Vagina (tissue), 2 donors: Measurements from ENCODE around the gene FLRT1. TPM values are rescaled to one million over a fixed set of nuclear protein-coding genes. Genes with fewer than 3 reads are reported as not detected.

Source experiments
- DNase-seq, 2 donors: peaks; one replicate each; pipeline ENCODE4 v3.0.0-alpha.2; 2017; ENCODE audit errors: extremely low spot score in 2 of 2
- H3K27ac ChIP-seq: fragments of 200-600 bp; sonication (generic); one replicate; pipeline ENCODE4 v1.5.1; 2019
- H3K27me3 ChIP-seq: fragments of 200-600 bp; sonication (generic); one replicate; pipeline ENCODE4 v1.5.1; 2019
- H3K36me3 ChIP-seq, 2 donors: fragments of 200-600 bp; sonication (generic); one replicate each; pipeline ENCODE4 v1.5.1; 2017 to 2019
- H3K4me1 ChIP-seq: fragments of 200-600 bp; sonication (generic); one replicate; pipeline ENCODE4 v1.5.1; 2019
- H3K4me3 ChIP-seq, 2 donors: fragments of 200-600 bp; sonication (generic); 1 replicate in 1 of 2; 2 replicates in 1 of 2; pipeline ENCODE4 v1.5.1; 2016 to 2019
- H3K9me3 ChIP-seq: fragments of 200-600 bp; sonication (generic); one replicate; pipeline ENCODE4 v1.5.1; 2019
- POLR2A ChIP-seq, 2 donors: fragments of 450-650 bp; IDR thresholded peaks; one replicate each; pipeline ENCODE4 v1.6.1; 2017; ENCODE audit warnings: antibody characterized with exemption in 2 of 2, mild to moderate bottlenecking in 2 of 2, moderate library complexity in 2 of 2
- POLR2AphosphoS5 ChIP-seq, 2 donors: sonication (generic); formaldehyde crosslinking; IDR thresholded peaks; one replicate each; pipeline ENCODE4 v1.9.0; 2017; ENCODE audit warnings: antibody characterized with exemption in 2 of 2, mild to moderate bottlenecking in 2 of 2, low read depth in 1 of 2; ENCODE audit not compliant: insufficient read depth in 1 of 2
- intact Hi-C: fragments of 100-400 bp; cut with DNase I; formaldehyde crosslinking; loops from one replicate; pipeline ENCODE4 v1.15.1; 2023
- total RNA-seq: library from RNA; depleted of rRNA; stranded (reverse); fragments of >200 nt; gene quantifications from one replicate; pipeline ENCODE4 v1.2.3, GENCODE V29; 2016
- TF ChIP-seq, protein P1 (sequence below), 3 experiments: fragments of 450-650 bp in 2 of 3; fragments of 200-600 bp in 1 of 3; sonication (generic) in 1 of 3; IDR thresholded peaks; one replicate each; pipeline ENCODE4 v1.5.1; 2017 to 2019; ENCODE audit warnings: antibody characterized with exemption in 3 of 3, mild to moderate bottlenecking in 2 of 3, moderate library complexity in 2 of 3

FLRT1 gene
- total RNA-seq, 1 donor from 2014 or later: 0.49 TPM

DNA sequence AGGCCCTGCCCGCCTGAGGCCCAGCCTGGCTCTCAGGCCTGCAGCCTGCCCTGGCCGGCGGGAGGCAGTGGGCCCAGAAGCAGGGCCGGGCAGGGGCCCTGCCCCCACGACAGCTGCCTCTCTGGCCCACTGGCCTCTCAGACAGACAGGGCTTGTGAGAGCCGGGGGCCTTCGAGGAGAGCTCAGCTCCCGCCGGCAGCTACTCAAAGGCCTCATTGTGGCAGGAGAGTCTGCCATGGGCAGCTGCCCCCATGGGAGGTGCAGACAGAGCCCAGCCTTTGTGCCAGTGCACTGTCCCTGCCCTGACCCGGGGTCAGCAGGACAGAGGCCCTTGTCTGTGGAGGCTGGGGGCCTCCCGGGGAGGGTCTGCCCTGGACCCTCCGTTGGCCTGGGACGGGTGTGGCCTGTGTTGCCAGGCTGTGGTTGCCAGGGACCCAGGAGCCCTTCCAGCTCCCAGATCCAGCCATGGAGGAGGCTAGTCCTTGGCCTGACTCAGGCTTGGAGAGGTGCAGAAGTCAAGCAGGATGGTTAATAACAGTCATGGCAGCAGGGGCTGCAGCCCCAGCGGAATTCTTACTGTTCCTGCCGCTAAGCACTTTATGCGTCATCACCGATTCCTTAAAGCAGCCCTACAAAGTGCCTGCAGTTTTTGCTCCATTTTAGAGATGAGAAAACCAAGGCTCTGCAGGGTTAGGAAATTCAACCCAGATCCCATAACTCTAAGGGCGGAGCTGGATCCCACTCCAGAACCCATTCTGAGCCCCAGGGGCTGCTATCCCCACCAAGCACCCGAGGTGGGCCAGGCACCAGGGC, 12.5 kb downstream of the FLRT1 start:
- no peak overlapping the region for H3K27ac ChIP-seq
- no peak overlapping the region for H3K4me3 ChIP-seq
- intact Hi-C loops: no loop called here
- DNase-seq: no peak
- no peak for TF ChIP-seq POLR2A (IDR thresholded peaks at IDR 0.05)
- TF ChIP-seq, protein P1, sequence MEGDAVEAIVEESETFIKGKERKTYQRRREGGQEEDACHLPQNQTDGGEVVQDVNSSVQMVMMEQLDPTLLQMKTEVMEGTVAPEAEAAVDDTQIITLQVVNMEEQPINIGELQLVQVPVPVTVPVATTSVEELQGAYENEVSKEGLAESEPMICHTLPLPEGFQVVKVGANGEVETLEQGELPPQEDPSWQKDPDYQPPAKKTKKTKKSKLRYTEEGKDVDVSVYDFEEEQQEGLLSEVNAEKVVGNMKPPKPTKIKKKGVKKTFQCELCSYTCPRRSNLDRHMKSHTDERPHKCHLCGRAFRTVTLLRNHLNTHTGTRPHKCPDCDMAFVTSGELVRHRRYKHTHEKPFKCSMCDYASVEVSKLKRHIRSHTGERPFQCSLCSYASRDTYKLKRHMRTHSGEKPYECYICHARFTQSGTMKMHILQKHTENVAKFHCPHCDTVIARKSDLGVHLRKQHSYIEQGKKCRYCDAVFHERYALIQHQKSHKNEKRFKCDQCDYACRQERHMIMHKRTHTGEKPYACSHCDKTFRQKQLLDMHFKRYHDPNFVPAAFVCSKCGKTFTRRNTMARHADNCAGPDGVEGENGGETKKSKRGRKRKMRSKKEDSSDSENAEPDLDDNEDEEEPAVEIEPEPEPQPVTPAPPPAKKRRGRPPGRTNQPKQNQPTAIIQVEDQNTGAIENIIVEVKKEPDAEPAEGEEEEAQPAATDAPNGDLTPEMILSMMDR (IDR thresholded peaks at IDR 0.05): no peak
- TF ChIP-seq POLR2AphosphoS5 (IDR thresholded peaks at IDR 0.05; ENCODE audit: insufficient read depth in 1 of 2, low read depth in 1 of 2): no peak
- H3K36me3 ChIP-seq: no peaks in the 10 kb centered on the region
- H3K9me3 ChIP-seq: no peaks in the 10 kb centered on the region
- no peaks in the 10 kb centered on the region for H3K27me3 ChIP-seq
- peaks cover 3% of the 10 kb centered on the region for H3K4me1 ChIP-seq

DNA sequence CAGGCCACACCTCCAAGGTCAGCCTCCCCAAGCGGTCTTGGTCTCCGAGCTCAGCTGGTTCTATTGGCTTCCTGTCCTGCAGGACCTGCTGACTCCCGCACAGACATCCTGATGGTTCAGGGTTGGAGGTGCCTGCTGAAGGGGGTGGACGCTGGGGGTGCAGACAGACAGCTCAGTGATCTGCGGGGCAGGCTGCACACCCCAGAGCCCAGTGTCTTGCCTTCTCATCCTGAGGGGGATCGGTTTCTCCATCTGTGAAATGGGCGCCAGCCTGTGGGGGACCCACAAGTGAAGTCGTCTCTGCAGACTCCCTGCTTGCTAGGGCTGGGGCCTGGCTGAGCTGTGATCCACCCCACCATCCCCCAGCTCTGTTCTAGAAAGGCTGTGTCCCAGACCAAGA, 13.8 kb downstream of the FLRT1 start:
- H3K36me3 ChIP-seq: no peaks in the 10 kb centered on the region
- no peak overlapping the region for H3K27ac ChIP-seq
- no peaks in the 10 kb centered on the region for H3K9me3 ChIP-seq
- no peaks in the 10 kb centered on the region for H3K27me3 ChIP-seq
- intact Hi-C loops: no loop called here
- peaks cover 3% of the 10 kb centered on the region for H3K4me1 ChIP-seq
- H3K4me3 ChIP-seq: no peak overlapping the region
- DNase-seq: no peak
- TF ChIP-seq POLR2AphosphoS5 (IDR thresholded peaks at IDR 0.05; ENCODE audit: insufficient read depth in 1 of 2, low read depth in 1 of 2): no peak
- TF ChIP-seq, protein P1 (IDR thresholded peaks at IDR 0.05): no peak
- no peak for TF ChIP-seq POLR2A (IDR thresholded peaks at IDR 0.05)

DNA sequence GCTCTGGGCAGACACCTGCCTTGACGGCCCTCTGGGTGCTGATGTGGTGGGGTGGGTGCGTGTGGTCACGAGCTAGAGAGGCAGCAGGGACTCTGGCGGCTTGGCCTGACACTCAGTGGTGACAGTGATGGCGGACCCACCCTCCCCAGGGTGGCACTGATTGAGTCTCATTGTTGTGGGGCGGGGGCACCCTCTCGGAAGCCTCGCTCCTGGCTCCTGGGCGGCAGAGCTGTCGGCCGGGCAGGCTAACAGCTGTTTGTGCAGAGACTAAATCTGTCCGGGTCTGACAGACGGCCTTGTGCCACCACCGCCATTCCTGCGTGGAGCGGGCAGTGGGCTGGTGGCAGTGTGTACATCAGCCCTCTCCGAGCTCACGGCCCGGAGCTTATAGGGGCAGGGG, 15.6 kb downstream of the FLRT1 start:
- H3K27me3 ChIP-seq: no peaks in the 10 kb centered on the region
- no peak for DNase-seq
- intact Hi-C loops: no loop called here
- peaks cover 3% of the 10 kb centered on the region for H3K4me1 ChIP-seq
- no peaks in the 10 kb centered on the region for H3K36me3 ChIP-seq
- no peak overlapping the region for H3K4me3 ChIP-seq
- TF ChIP-seq, protein P1 (IDR thresholded peaks at IDR 0.05): no peak
- no peak for TF ChIP-seq POLR2A (IDR thresholded peaks at IDR 0.05)
- no peak for TF ChIP-seq POLR2AphosphoS5 (IDR thresholded peaks at IDR 0.05; ENCODE audit: insufficient read depth in 1 of 2, low read depth in 1 of 2)
- no peak overlapping the region for H3K27ac ChIP-seq
- no peaks in the 10 kb centered on the region for H3K9me3 ChIP-seq

DNA sequence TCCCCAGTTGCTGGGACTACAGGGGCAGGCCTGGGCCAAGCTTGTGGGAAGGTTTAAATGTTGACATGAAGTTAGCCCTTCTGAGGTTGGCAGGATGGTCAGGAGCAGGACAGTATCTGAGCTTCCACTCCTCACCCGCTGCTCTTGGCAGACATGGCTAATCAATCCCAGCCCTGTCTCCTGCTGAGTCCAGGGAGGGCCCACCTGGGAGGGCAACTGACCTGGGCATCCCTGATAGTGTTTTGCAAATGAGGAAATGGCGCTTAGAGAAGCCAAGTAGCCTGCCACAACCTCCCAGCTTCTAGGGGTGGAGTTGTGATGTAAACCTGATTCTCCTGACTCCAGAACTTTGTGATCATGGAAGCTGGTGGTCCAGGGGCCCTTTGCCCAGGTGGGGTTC, 16.7 kb downstream of the FLRT1 start:
- no peak for DNase-seq
- H3K4me1 ChIP-seq: peaks cover 11% of the 10 kb centered on the region
- H3K4me3 ChIP-seq: no peak overlapping the region
- no peaks in the 10 kb centered on the region for H3K9me3 ChIP-seq
- H3K36me3 ChIP-seq: no peaks in the 10 kb centered on the region
- intact Hi-C loops: no loop called here
- no peak for TF ChIP-seq POLR2A (IDR thresholded peaks at IDR 0.05)
- TF ChIP-seq POLR2AphosphoS5 (IDR thresholded peaks at IDR 0.05; ENCODE audit: insufficient read depth in 1 of 2, low read depth in 1 of 2): no peak
- TF ChIP-seq, protein P1 (IDR thresholded peaks at IDR 0.05): no peak
- H3K27me3 ChIP-seq: no peaks in the 10 kb centered on the region
- no peak overlapping the region for H3K27ac ChIP-seq

DNA sequence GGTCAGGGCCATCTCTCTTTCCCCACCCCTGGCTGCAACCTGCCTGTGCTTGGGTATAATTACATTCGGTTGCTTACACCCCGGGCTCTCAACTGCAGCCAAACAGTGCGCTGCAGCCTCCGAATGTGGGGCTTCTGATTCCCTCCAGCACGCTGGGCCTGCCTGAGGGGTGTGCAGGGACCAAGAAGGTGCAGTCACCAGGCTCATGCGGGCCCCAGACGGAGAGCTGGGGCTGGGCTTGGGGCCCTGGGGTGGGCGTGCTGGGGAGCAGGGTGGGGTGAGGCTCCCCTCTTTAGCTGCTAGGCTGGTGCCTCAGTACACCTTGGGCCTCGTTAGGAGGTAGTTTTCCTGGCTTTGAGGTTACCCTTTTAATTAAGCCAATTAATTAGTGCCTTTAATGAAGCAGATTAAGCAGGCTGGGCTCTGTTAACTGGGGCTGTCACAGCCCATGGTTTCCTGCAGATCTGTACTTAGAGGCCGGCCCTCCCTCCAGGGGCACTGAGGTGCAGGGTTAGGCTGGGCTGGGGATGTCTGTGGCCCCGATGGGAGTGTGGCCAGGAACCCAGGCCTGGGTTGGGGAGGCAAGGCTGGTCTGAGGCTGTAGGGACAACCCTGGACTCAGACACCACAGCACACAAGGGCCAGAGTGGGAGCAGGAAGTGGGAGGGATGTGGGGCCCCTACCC, 17.3 kb downstream of the FLRT1 start:
- TF ChIP-seq, protein P1 (IDR thresholded peaks at IDR 0.05): no peak
- TF ChIP-seq POLR2AphosphoS5 (IDR thresholded peaks at IDR 0.05; ENCODE audit: insufficient read depth in 1 of 2, low read depth in 1 of 2): no peak
- H3K9me3 ChIP-seq: no peaks in the 10 kb centered on the region
- DNase-seq: no peak
- no peak overlapping the region for H3K27ac ChIP-seq
- no peaks in the 10 kb centered on the region for H3K27me3 ChIP-seq
- H3K36me3 ChIP-seq: no peaks in the 10 kb centered on the region
- peaks cover 13% of the 10 kb centered on the region for H3K4me1 ChIP-seq
- H3K4me3 ChIP-seq: no peak overlapping the region
- intact Hi-C loops: no loop called here
